LNCaP clone FGC (cell line): ENCODE data around the gene TOM1.

Experiments used
- DNase-seq: peaks from one replicate; pipeline ENCODE4 v3.0.0-alpha.2; 2011; ENCODE audit warnings: low read depth
- H3K4me3 ChIP-seq: 2 replicates; pipeline ENCODE4 v1.5.1; 2011; ENCODE audit warnings: mild to moderate bottlenecking, low read depth, low read length, control low read depth
- TF ChIP-seq, protein P1 (sequence below): IDR thresholded peaks from 2 replicates; pipeline ENCODE4 v1.5.1; 2012; ENCODE audit warnings: mild to moderate bottlenecking; ENCODE audit not compliant: control insufficient read depth, insufficient read depth; ENCODE audit errors: extremely low read depth

Gene TOM1

DNA sequence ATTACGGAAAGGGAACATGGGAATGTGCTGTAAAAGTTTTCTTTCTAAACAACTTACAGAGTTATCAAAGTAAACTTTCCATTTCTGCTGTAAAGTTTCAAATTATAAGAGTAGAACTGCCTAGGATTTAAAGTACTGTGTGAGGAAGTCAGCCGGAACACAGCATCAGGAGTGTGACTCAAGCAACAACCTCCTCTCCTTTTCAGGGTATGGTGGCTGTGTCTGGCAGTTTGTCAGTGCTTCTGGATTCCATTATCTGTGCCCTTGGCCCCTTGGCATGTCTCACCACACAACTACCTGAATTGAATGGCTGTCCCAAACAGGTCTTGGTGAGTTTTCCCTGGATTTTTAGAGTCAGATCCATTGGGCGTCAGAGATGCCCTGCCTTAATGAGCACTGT is 6.9 kb upstream of the TOM1 start:
- DNase-seq = no peak
- H3K4me3 ChIP-seq = no peak overlapping the region
- TF ChIP-seq, protein P1, sequence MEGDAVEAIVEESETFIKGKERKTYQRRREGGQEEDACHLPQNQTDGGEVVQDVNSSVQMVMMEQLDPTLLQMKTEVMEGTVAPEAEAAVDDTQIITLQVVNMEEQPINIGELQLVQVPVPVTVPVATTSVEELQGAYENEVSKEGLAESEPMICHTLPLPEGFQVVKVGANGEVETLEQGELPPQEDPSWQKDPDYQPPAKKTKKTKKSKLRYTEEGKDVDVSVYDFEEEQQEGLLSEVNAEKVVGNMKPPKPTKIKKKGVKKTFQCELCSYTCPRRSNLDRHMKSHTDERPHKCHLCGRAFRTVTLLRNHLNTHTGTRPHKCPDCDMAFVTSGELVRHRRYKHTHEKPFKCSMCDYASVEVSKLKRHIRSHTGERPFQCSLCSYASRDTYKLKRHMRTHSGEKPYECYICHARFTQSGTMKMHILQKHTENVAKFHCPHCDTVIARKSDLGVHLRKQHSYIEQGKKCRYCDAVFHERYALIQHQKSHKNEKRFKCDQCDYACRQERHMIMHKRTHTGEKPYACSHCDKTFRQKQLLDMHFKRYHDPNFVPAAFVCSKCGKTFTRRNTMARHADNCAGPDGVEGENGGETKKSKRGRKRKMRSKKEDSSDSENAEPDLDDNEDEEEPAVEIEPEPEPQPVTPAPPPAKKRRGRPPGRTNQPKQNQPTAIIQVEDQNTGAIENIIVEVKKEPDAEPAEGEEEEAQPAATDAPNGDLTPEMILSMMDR = no peak

DNA sequence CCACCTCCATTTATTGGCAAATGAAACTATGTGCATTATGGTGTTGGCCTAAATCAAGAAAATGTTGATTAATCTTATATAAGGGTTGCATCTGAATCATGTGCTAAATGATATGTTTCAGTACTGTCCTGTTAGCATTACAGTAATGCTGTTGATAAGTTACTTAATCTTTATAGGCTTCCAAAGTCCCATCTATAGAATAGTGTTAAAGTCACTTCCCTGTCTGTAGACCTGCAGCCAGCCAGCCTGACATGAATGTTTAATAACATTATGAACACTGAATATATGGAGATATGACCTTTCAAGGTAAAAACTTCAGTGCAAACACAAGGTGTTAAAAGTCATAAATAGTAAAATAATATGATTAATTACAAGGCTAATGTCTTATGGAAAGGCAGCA is 3.6 kb upstream of the TOM1 start:
- H3K4me3 ChIP-seq = no peak overlapping the region
- no peak for DNase-seq
- TF ChIP-seq, protein P1 = no peak

DNA sequence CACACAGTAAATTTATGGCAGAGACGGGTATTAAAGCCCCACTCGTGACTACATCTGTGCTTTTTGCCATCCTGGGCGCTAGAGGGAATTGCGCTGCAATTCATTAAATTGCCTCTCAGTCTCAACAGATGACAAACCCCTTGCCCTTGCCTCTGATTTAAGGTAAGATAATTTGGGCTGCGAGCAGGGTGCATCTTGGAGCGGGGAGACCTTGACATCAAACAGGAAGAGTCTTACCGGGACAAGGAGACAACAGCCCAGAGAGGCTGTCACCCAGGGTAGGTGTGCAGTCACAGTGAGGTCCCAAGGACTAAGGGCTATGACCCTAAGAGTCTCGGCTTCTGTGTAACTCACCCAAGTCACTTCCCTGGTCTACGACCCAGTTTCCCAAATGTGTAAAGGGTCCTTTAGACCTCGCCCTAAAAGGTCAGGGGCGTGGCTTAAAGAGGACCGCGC is 449 bp upstream of the TOM1 start:
- TF ChIP-seq, protein P1 = no peak
- no peak for DNase-seq
- peak overlapping the region; percentile 95 for H3K4me3 ChIP-seq

- TF ChIP-seq, protein P1 = no peak
Measured at GRCh38 chr22:35301372-35301874, 1.7 kb downstream of the TOM1 start.

GRCh38 chr22:35303029-35303624 is 3.4 kb downstream of the TOM1 start:
- no peak overlapping the region for H3K4me3 ChIP-seq
- no peak for DNase-seq
- TF ChIP-seq, protein P1 = no peak

More at GRCh38 chr22:35301372-35301874, 1.7 kb downstream of the TOM1 start:
- no peak for DNase-seq
- H3K4me3 ChIP-seq = peak overlapping the region; percentile 95; the same call in 1 of the 2 replicates

GRCh38 chr22:35305525-35306070 is 5.9 kb downstream of the TOM1 start:
- TF ChIP-seq, protein P1 = no peak
- H3K4me3 ChIP-seq = no peak overlapping the region
- DNase-seq = no peak
